ENCODE results near the gene CNBP. TPM values are rescaled to one million over a fixed set of nuclear protein-coding genes. Genes with fewer than 3 reads are reported as not detected.
A peak's percentile ranks its signal among the peaks of the same experiment; 100 is the strongest.

CNBP gene
- total and polyA plus RNA-seq, 2 of the 13 experiments (the other 11 are each of a cell fraction or from before 2014, with no cell fraction given): 282 to 354 TPM

GRCh38 chr3:129183569-129184395, at the start of gene CNBP (continued):
- TF ChIP-seq KDM5B (CRISPR knock-in tag; IDR thresholded peaks at IDR 0.05; ENCODE audit: borderline replicate concordance) (peak; percentile 97), NFKB2 (CRISPR knock-in tag; IDR thresholded peaks at IDR 0.05; ENCODE audit: borderline replicate concordance) (peak; percentile 45; the same call in 1 of the 2 replicates), ZMYM4 (CRISPR knock-in tag; IDR thresholded peaks at IDR 0.05) (peak; percentile 51; the same call in 1 of the 2 replicates), CENPX (CRISPR knock-in tag; IDR thresholded peaks at IDR 0.05) (no peak), FOXC1 (CRISPR knock-in tag; IDR thresholded peaks at IDR 0.05; ENCODE audit: borderline replicate concordance) (no peak), CHD4 (IDR thresholded peaks at IDR 0.05; ENCODE audit: borderline replicate concordance, low read length) (no peak), DMTF1 (CRISPR knock-in tag; IDR thresholded peaks at IDR 0.05) (no peak; the same call in 1 of the 2 replicates), RFXANK (CRISPR knock-in tag; IDR thresholded peaks at IDR 0.05) (peak; percentile 71; the same call in 1 of the 2 replicates), ZNF101 (CRISPR knock-in tag; IDR thresholded peaks at IDR 0.05; ENCODE audit: borderline replicate concordance, low read depth) (no peak), ZNF253 (CRISPR knock-in tag; IDR thresholded peaks at IDR 0.05; ENCODE audit: borderline replicate concordance) (no peak; the same call in 1 of the 2 replicates), ZNF800 (CRISPR knock-in tag; IDR thresholded peaks at IDR 0.05) (peak; percentile 43), ZNF468 (CRISPR knock-in tag; IDR thresholded peaks at IDR 0.05) (no peak), ZNF441 (CRISPR knock-in tag; IDR thresholded peaks at IDR 0.05; ENCODE audit: borderline replicate concordance) (no peak; the same call in 1 of the 2 replicates), FOXA3 (CRISPR knock-in tag; IDR thresholded peaks at IDR 0.05) (peak; percentile 58; the same call in 1 of the 2 replicates), NRL (CRISPR knock-in tag; IDR thresholded peaks at IDR 0.05; ENCODE audit: borderline replicate concordance) (peak; percentile 89), TCF7 (IDR thresholded peaks at IDR 0.05; ENCODE audit: low read depth) (no peak), ZBTB20 (CRISPR knock-in tag; IDR thresholded peaks at IDR 0.05; ENCODE audit: borderline replicate concordance, low read depth) (no peak), ZNF446 (CRISPR knock-in tag; IDR thresholded peaks at IDR 0.05) (peak; percentile 26), ZNF772 (CRISPR knock-in tag; IDR thresholded peaks at IDR 0.05) (peak; percentile 75; the same call in 1 of the 2 replicates), ZNF232 (CRISPR knock-in tag; IDR thresholded peaks at IDR 0.05; ENCODE audit: borderline replicate concordance) (peak; percentile 83; the same call in 1 of the 2 replicates), TOE1 (CRISPR knock-in tag; IDR thresholded peaks at IDR 0.05) (no peak), ZNF234 (CRISPR knock-in tag; conservative IDR thresholded peaks at IDR 0.05) (peak; percentile 47), RBM39 (IDR thresholded peaks at IDR 0.05; ENCODE audit: low read depth, low read length, poor library complexity, severe bottlenecking) (peak; percentile 71), MEIS1 (CRISPR knock-in tag; IDR thresholded peaks at IDR 0.05; ENCODE audit: borderline replicate concordance) (no peak)

All from HepG2 (cell line).